PC-3 (cell line): Measurements from ENCODE around the gene UTRN.

Experiments used
- CTCF ChIP-seq: fragments of 300-600 bp; sonication (generic); conservative IDR thresholded peaks from 2 replicates; pipeline ENCODE4 v1.5.1; 2017; ENCODE audit warnings: antibody characterized with exemption, low read depth, mild to moderate bottlenecking, low read length
- EZH2 ChIP-seq: fragments of 300-600 bp; sonication (generic); IDR thresholded peaks from one replicate; pipeline ENCODE4 v1.6.1; 2017; ENCODE audit warnings: antibody characterized with exemption, mild to moderate bottlenecking, low read length; ENCODE audit not compliant: unreplicated experiment

GRCh38 chr6:144283646-144284477 is 1.3 kb upstream of the UTRN start:
- peak; percentile 35; the same call in 1 of the 2 replicates for TF ChIP-seq CTCF
- no peak for TF ChIP-seq EZH2
